Measurements from ENCODE around the gene CAP2.
"Not testable (repeated sequence)": the region's sequence is repeated elsewhere in the genome, so short reads cannot be mapped to it uniquely, and the experiment has no call there.

The CAP2 gene

GRCh38 chr6:17562636-17563035, 169.2 kb downstream of the CAP2 start:
- TF ChIP-seq CTCF (IDR thresholded peaks at IDR 0.05; ENCODE audit: low read depth, low read length, missing control alignments), result no peak
- H3K4me3 ChIP-seq (replicated peaks; ENCODE audit: low read depth, low read length), result no peak overlapping the region
- no peak for DNase-seq (ENCODE audit: extremely low read depth, low read depth)

- TF ChIP-seq CTCF (IDR thresholded peaks at IDR 0.05; ENCODE audit: low read depth, low read length, missing control alignments), result no peak
- no peak for DNase-seq (ENCODE audit: extremely low read depth, low read depth)
- no peak overlapping the region for H3K4me3 ChIP-seq (replicated peaks; ENCODE audit: low read depth, low read length)
Observed at GRCh38 chr6:17565399-17565798, 172.0 kb downstream of the CAP2 start.

GRCh38 chr6:17574866-17575560, 181.6 kb downstream of the CAP2 start:
- no peak for DNase-seq (ENCODE audit: extremely low read depth, low read depth)
- no peak overlapping the region for H3K4me3 ChIP-seq (replicated peaks; ENCODE audit: low read depth, low read length)
- TF ChIP-seq CTCF (IDR thresholded peaks at IDR 0.05; ENCODE audit: low read depth, low read length, missing control alignments), result no peak

- no peak for TF ChIP-seq CTCF (IDR thresholded peaks at IDR 0.05; ENCODE audit: low read depth, low read length, missing control alignments)
- no peak overlapping the region for H3K4me3 ChIP-seq (replicated peaks; ENCODE audit: low read depth, low read length)
- no peak for DNase-seq (ENCODE audit: extremely low read depth, low read depth)
Observed at GRCh38 chr6:17577059-17577458, 183.7 kb downstream of the CAP2 start.

GRCh38 chr6:17580518-17581048, 187.2 kb downstream of the CAP2 start:
- H3K4me3 ChIP-seq (replicated peaks; ENCODE audit: low read depth, low read length), result peak overlapping the region; percentile 44
- no peak for DNase-seq (ENCODE audit: extremely low read depth, low read depth)
- TF ChIP-seq CTCF (IDR thresholded peaks at IDR 0.05; ENCODE audit: low read depth, low read length, missing control alignments), result no peak

GRCh38 chr6:17581282-17581681, 187.9 kb downstream of the CAP2 start:
- DNase-seq (ENCODE audit: extremely low read depth, low read depth); H3K4me3 ChIP-seq (replicated peaks; ENCODE audit: low read depth, low read length): not testable (repeated sequence)

- DNase-seq (ENCODE audit: extremely low read depth, low read depth), result no peak
- no peak for TF ChIP-seq CTCF (IDR thresholded peaks at IDR 0.05; ENCODE audit: low read depth, low read length, missing control alignments)
- H3K4me3 ChIP-seq (replicated peaks; ENCODE audit: low read depth, low read length), result no peak overlapping the region
Observed at GRCh38 chr6:17583811-17584210, 190.4 kb downstream of the CAP2 start.

All from HFF-Myc (cell line).